GM18498 (cell line): ENCODE data around the gene TMEM187.

ENCODE experiments used
- ATAC-seq: cut with Tn5 transposase; IDR thresholded peaks from one replicate; pipeline ENCODE4 v1.9.1; 2021; ENCODE audit warnings: mild to moderate bottlenecking, moderate library complexity; ENCODE audit not compliant: unreplicated experiment

The TMEM187 gene

GRCh38 chrX:153953342-153953830 lies 19.2 kb upstream of the TMEM187 start:
- no peak for ATAC-seq

DNA sequence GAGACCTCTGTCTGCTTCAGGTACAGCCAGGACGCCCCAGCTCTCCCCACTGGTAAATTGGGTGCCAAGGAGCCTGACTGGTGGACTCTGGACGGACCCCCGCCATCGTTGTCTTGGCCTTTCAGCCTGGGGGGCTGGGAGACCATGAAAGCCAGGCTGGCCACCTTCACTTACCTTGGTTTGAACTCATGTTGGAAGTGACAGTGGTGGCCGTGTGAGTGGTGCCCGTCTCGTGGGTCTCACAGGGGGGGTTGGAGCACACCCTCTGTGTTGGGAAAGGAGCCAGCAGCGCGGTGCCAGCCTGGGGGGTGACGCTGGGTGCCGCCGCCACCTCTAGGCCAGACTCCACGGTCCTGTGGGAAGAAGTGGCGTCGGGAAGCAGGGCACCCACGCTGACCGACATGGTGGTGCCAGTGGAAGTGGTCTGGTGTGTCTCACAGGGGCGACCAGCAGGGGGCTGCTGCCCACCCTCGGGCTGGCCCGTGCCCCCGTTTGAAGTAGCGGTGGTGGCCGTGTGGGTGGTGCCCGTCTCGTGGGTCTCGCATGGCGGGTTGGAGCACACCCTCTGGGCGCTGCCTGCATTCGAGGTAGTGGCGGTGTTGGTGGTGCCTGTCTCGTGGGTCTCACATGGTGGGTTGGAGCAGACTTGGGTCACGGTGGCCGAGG lies 18.5 kb upstream of the TMEM187 start:
- ATAC-seq = no peak

GRCh38 chrX:153954558-153955227 lies 17.9 kb upstream of the TMEM187 start:
- ATAC-seq = no peak

DNA sequence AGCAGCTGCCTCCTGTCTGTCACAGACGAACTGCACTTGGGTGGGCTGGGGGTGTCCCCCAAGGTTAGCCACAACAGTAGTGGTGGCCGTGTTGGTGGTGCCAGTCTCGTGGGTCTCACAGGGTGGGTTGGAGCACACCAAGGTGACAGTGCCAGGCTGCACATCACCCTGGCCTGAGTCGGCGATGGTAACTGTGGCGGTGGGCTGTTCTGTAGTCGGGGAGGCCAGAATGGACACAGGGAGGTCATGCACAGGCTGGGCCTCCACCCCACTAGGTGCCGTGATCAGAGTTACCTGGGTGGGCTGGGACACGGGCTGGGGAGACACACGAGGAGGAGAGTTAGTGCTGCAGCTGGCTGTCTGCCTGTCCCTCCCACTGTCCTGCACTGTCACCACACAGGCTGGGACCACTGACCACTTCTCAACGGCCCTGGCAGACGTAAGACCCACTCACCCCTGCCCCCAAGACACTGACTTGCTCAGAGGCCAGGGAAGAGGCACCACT lies 17.3 kb upstream of the TMEM187 start:
- ATAC-seq = no peak

DNA sequence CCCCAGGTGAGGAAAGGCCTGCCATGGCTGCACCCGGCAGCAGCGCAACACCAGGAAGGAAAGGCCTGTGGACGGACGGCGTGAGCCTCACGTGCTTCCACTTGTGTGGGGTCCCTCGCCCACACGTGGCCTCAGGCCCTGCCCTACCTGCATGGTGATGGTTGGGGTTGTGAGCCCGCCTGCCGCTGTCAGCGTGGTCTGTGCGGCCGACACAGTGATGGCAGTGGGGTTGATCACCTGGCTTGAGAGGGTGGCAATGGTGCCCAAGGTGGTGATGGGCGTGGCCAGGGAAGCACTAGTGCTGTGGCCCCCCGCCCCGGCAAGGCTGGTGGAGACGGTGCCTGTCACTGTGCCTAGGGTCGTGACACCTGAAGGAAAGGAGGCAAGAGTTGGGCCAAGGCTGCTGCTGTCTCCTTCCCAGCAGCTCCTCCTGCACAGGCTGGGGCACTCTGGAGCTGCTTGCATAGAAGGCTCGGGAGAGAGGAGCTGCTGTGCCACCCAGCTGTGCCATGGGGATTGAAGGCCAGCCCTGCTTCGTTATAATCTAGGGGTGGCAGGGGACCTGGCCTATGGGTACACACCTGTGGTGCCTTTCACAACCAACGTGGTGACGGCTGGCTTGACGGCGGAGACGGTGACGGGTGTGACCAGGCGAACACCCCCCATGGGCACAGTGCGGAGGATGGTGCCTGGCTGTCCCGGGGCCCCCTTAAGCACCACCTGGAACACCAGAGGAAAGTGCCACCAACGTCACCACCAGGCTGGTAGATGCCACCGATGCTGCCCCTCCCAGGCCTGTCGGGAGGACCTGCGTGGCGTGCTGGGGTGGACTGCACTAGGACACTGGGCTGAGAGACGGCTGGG lies 16.3 kb upstream of the TMEM187 start:
- ATAC-seq = no peak

DNA sequence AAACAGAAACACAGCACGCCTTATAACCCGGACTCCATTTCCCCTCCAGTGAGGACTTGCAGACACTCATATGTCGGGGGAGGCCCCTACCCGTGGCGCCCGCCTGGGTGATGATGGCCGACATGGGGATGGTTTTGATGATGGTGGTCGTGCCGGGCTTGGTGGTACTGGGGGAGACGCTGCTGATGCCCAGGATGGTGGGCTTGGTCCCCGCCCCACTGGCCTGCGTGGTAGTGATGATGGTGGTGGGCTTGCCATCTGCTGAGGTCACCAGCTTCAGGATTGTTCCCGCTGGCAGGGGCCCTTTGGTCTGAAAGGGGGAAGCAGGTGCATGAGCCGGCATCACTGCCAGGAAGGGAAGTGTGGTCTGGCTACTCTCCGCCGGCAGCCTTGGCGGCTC lies 15.3 kb upstream of the TMEM187 start:
- ATAC-seq = no peak

GRCh38 chrX:153958605-153959004 lies 13.9 kb upstream of the TMEM187 start:
- no peak for ATAC-seq

DNA sequence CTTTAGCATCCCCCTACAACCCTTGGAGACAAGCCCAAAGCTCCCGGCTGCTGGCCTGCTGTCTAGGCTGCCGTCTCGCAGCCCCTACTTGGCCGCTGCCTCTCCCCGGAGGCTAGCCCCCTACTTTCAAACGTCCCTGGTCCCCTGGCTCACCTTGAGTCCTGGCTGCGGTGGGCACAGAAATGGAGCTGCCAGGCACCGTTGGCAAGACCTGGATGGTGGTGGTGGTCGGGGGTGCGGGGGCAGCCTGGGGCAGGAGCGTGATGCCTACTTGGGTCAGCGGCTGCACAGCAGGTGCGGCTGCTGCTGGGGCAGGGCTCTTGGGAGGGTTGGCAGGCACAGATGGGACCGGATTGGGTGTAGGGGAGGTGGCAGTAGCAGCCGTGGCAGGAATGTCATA lies 12.9 kb upstream of the TMEM187 start:
- no peak for ATAC-seq

DNA sequence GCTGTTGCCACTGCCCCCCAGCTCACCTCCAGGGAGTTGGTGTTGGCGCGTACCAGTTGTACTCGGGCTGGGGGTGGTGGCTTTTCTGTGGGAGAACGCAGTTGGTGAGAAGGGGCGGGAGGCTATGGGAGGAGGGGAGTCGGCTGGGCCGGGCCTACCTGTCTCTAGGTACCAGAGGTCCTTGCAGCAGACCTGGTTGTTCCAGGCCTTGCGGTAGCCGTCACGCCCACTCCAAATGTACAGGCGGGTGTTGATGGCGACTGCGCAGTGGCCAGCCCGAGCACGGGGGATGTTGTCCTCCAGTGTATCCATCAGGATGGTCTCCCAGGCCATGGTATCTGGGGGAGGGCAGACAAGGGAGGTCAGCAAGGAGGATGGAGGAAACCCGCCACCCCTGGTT lies 12.5 kb upstream of the TMEM187 start:
- ATAC-seq = no peak

- ATAC-seq = no peak
Measured at GRCh38 chrX:153960786-153961185, 11.8 kb upstream of the TMEM187 start.

- ATAC-seq = no peak
Measured at GRCh38 chrX:153961292-153961691, 11.3 kb upstream of the TMEM187 start.

DNA sequence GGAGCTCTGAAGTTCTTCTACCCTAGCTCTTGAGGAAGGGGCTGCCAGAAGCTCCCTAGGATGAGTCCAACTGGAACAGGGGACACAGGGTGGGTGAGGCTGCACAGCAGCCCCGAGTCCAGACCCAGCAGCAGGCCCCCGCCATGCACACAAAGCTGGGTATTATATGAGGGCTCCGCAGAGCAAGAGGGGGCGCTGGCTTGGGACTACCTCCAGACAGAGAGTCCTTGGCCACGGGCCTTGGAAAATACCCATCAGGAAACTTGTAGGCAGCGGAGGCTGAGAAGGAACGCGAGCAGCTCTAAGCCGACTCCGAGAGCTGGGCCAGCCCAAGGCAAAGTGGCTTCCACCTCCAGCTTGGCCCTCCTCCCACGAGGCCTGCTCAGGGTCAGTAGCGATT lies 9.0 kb upstream of the TMEM187 start:
- no peak for ATAC-seq

- ATAC-seq = no peak
Measured at GRCh38 chrX:153964105-153964504, 8.4 kb upstream of the TMEM187 start.

GRCh38 chrX:153965406-153965805 lies 7.1 kb upstream of the TMEM187 start:
- ATAC-seq = no peak

DNA sequence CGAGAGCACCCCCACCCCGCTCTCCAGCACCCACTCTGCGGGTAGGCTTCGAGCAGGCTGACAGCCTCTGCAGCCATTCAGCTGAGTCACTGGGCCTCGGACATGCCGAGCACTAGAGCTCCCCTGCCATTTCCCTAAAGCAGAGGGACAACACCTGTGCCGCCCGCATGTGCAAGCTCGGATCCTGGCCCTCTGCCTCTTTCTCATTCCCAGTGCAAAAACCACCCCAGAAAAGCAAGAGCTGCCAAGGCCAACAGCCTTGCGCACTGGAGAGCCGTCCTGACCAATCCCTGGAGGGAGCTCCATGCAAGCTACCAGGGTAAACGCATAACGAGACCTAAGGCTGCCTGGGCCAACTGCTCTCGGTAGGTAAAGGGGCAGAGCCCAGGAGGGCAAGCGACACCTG lies 6.3 kb upstream of the TMEM187 start:
- no peak for ATAC-seq

- no peak for ATAC-seq
Measured at GRCh38 chrX:153966841-153967535, 5.6 kb upstream of the TMEM187 start.

GRCh38 chrX:153967536-153968224 lies 4.9 kb upstream of the TMEM187 start:
- no peak for ATAC-seq

DNA sequence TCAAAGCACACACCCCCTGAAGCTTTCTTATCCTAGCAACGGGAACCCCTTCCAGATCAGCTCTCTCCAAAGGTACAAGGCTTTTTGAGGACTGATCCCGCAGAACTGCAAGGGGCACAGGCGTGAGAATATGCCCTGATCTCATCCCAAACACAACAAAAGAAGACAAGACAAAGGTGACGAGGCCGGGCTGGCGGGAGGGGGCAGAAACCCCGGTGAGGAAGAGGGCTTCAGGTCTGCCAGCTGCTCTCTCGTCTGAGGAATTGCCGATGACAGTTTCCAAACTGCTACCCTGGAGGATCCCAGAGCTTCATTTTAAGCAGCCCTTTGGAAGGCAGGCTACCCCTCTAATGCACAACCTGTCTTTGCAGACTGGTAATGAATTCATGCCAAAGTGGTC lies 4.3 kb upstream of the TMEM187 start:
- ATAC-seq = no peak

DNA sequence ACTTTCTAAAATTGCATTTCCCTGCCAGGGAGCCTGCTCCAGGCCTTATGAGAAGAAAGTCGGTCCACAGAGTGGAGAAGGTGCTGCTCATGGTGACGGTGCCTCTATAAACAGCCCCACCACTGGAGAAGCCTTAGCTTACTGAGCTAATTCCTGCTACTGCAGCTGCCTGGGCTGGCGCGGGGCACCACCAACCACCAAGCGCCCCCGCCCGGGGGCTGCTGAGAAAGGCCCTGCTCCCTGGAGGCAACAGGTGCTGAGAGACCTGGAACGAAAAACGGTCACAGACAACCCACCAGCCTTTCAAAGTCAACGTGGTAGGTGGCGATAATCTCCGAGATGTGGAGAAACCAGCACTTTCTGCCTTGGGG lies 3.8 kb upstream of the TMEM187 start:
- no peak for ATAC-seq

DNA sequence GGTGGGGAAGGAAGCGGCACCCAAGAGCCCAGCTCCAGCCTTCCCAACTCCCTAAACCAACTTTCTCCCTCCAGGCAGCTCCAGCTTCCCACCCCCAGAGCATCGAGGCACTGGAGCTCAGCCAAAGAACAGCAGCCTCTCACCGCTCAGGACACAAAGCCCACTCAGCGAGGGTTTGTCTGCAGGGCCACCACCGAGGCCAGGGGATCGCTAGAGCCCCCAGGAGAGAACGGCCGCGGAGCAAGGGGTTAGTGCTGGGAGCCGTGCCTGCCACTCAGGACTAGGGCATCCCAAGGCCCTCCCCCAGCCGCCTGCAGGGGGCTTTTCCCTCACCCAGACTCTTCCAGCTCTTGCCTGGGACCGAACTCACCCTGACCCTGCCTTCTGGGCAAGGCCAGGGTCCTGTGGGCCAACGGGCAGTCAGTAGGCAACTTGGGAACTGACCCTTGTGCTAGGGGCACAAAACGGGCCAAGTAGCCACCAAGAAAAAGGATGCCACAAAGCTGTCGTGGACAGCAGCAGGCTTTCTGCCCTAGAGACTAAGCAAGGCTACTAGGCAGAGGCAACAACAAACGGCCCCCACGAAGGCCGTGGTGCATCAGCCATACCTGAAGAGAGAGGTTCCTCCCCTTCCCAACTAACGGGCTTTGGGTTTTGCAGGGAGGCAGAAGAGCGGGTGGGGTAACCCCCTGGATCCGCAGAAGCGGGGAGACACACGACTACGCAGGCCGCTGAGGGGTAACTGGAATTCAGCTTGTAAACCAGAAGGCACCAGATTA lies 3.2 kb upstream of the TMEM187 start:
- no peak for ATAC-seq
